EL (cell line): ENCODE results near the gene MZF1.
A peak's percentile ranks its signal among the peaks of the same experiment; 100 is the strongest.

Source experiments
- DNase-seq: peaks from one replicate; pipeline ENCODE4 v3.0.0-alpha.2; 2016

Gene MZF1

GRCh38 chr19:58569943-58570670, 3.0 kb downstream of the MZF1 start:
- no peak for DNase-seq

GRCh38 chr19:58569191-58569942, 3.8 kb downstream of the MZF1 start:
- no peak for DNase-seq

DNA sequence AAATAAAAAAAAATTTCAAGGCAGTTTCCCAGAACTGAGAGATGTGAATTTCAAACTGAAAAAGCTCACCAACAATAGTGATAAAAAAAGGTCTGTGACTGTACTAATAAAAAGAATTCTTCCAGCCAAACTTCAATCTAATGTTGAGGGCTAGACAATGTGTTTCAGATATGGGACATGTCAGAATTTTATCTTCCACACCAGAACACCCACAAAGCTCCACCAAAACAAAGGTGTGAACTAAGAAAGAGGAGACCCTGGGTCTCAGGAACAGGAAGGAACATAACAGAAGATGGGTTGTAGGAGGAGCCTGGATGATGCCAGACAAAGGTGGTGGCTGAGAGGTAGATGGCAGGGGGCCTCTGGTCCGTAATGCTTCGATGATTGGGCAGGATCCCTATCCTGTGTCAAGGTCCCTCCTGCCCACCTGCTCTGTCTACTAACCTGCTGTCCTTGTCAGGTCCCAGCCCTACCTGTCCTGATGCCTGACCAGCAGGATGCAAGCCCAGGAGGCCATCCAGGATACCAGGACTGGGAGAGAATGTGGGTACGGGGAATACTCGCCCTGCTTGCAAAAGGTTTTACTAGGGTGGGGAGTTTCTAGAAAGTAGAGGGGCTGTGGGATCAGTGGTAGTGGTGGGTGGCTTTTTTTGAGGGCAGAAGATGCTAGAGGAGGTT, 4.5 kb downstream of the MZF1 start:
- DNase-seq = no peak

- no peak for DNase-seq
Observed at GRCh38 chr19:58566989-58567388, 6.1 kb downstream of the MZF1 start.

DNA sequence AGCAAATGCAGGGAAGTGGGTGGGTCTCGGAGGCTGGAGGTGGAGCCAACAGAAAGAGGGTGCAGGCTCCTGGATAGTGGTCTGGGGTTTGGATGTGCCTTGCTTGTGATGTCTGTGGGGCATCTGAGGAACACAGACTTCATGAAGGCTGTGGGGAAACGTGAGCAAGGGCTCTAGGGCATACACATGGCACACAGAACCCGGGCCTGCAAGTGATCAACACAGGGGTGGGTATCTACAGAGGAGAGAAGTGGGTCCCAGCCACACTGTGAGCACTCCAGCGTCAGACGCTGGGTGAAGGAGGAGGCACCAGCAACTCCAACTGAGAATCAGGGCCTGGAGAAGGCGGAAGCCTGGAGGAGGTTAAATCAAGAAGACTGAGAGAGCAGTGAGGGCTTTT, 9.3 kb downstream of the MZF1 start:
- no peak for DNase-seq

DNA sequence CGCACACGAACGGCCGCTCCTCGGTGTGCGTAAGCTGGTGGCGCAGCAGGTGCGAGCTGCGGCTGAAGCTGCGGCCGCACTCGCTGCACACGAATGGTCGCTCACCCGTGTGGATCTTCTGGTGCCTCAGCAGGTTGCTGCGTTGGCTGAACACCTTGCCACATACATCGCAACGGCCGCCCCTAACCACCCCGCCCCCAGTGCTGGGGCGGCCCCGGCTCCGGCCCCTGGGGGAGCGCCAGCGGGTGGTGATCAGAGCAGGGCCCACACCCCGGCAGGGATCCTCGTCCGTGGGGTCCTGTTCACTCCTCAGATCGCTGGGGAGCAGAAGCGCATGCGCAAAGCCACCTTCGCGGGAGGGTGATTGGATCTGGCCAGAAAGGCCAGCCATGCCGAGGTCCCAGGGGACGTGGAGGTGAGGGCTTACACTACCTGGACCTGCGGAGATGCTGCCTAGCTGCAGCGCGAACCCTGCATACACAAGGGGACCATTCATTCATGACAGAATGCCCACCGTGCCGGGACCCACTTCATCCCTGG, 10.0 kb downstream of the MZF1 start:
- DNase-seq = no peak

- DNase-seq = peak; percentile 37
Observed at GRCh38 chr19:58562122-58563033, 10.8 kb downstream of the MZF1 start.

GRCh38 chr19:58561373-58562121, 11.6 kb downstream of the MZF1 start:
- no peak for DNase-seq

- DNase-seq = no peak
Observed at GRCh38 chr19:58560921-58561320, 12.2 kb downstream of the MZF1 start.

GRCh38 chr19:58560007-58560887, 12.9 kb downstream of the MZF1 start:
- DNase-seq = no peak

GRCh38 chr19:58559275-58560006, 13.7 kb downstream of the MZF1 start:
- peak; percentile 93 for DNase-seq

DNA sequence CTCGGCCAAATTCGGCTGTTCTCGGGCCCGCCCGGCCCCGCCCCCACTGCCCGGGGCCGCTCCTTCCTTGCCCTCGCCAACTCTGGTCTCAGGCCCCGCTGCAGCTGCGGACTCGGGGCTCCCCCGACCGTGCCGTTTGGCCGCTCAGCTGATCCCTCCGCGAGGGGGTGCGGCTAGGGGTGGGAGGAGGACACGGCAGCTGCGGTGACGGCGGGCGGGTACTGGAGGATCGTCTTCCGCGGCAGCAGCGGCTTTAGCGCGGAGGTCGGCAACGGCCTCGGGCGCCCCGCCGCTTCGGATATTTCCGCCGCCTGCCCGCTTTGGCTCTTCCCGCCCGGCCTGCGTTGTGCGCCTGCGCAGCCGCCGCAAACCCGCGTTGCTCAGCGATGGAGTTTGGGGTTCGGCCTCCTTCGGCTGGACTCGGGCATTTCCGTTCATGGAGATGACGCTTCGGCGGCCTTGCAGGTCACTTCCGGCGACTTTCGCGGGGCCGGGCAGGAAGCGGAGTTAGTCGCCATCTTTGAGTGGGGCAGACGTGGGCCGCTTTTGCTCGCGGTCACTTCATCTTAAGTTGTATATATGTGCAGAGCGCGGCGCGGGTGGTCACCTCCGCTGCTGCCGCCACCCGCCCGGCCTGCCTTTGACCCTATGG, 14.4 kb downstream of the MZF1 start:
- DNase-seq = peak; percentile 98

DNA sequence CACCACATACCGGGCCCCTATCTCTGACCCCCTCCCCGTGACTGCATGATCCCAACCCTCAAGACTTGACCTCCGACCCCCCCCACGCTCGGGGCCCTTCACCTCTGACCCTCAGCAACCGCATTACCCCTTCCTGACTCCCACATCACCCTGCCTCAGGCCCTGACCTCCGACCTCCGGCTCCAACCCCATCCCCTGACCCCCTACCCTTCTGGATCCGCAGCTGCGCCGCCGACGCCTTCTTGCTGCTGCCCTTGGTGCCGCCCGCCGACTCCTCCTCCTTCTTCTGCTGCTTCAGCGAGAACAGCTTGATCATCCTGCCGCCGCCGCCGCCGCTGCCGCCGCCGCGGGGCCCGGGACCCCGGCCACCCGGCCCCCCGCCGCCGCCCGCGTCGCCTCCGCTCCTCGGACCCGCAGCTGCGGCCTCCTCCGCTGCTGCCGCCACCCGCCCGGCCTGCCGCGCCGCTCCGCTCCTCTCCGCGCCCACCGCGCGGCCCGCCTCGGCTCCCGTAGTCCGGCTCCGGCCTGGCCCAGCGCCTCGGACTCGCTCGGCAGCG, 15.0 kb downstream of the MZF1 start, which contains the start of gene UBE2M:
TSS of gene UBE2M (minus strand) at position 546 of the 557 bp plus-strand sequence. CDS start at position 316, 230 bp downstream.
- DNase-seq = peak; percentile 48

DNA sequence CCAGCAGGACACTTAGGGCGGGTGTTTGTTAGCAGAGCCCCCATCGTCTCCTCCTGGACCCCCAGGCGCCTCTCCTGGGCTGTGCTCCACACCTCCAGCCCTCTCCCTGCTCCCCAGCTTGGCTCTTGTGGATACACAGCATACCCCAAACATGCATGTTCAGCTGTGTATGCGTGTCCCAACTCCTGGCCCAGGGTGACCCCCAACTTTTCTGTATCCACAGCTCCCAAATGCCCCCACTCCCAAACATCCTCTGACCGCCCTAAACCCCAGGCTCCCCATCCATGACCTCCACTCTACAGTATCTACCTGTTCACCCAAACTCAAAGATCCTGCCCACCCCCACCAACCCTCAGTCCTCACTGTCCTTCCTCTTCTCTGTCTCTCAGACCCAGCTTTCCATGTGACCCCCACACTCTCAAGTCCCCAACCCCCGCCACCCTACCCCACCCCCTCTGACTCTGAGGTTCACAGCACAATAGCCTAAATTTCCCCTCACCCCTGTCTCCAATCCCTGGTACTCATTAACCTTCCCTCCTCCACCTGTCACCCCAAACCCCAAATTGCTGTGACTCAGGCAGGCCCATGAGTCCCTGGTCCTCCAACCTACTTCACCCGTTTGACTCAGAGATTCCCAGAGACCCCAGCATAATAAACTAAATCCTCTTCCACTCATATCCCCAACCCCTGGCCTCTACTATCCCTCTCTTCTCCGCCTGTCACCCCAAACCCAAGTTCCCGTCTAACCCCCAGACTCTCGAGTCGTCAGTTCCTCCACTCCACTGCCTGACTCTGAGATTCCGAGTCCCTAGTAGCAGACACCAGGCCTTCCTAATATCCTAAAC, 15.7 kb downstream of the MZF1 start:
- DNase-seq = no peak

GRCh38 chr19:58556622-58557220, 16.4 kb downstream of the MZF1 start:
- no peak for DNase-seq

GRCh38 chr19:58555920-58556621, 17.1 kb downstream of the MZF1 start:
- DNase-seq = no peak

DNA sequence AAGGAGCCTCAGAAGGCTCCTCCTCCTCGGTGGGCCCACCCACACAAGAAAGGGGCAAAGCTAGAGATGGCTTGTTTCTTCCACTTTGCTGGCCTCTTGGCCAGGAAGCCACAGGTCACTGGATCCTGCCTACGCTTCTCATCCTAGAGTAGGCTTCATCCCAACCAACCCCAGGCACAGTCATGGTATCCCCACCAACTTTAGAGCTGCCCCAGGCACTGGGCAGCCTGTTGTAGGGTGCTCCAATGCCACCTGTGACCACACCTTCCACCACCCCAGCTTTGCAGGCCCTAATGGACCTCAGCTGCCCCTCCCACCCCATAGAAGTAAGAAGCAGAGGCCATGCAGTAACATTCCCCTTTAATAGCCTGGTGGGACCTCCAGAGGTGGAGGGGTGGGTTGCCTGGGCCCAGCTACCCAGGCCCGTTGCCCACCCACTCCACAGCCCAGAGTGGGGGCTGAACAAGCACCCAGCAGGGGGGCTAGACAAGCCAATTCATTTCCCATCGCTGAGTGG, 17.7 kb downstream of the MZF1 start:
- no peak for DNase-seq
